ENCODE results near the gene HARS2. TPM values are rescaled to one million over a fixed set of nuclear protein-coding genes. Genes with fewer than 3 reads are reported as not detected.

The HARS2 gene
- total and polyA plus RNA-seq, 10 of the 15 experiments (the other 5 are each of a cell fraction or from before 2014, with no cell fraction given): 9.3 to 34.3 (median 24.8) TPM

- Histone ChIP-seq H2AFZ (ENCODE audit: control insufficient read depth, low read depth, low read length) (peak overlapping the region; percentile 79), H3K79me2 (ENCODE audit: control insufficient read depth, insufficient read depth, low read length) (no peaks in the 10 kb centered on the region), H3K4me3 (peak overlapping the region; percentile 66), H3K4me1 (ENCODE audit: control insufficient read depth, insufficient read depth, low read length) (no peaks in the 10 kb centered on the region), H3K27me3 (replicated peaks in 1 of 2; ENCODE audit: control insufficient read depth in 2 of 2, insufficient read depth in 2 of 2, low read length in 1 of 2) (no peaks in the 10 kb centered on the region), H3K36me3 (ENCODE audit: control insufficient read depth in 2 of 2, insufficient read depth in 2 of 2, low read length in 1 of 2) (peaks cover 3% of the 10 kb centered on the region in 2 experiments), H3K9me3 (replicated peaks; ENCODE audit: control insufficient read depth, insufficient read depth, low read length) (no peaks in the 10 kb centered on the region), H4K20me1 (ENCODE audit: control insufficient read depth, insufficient read depth) (no peaks in the 10 kb centered on the region), H3K27ac (ENCODE audit: control insufficient read depth, insufficient read depth) (peak overlapping the region; percentile 67), H3K9ac (ENCODE audit: control insufficient read depth, insufficient read depth, low read length) (peak overlapping the region; percentile 71), H3K4me2 (ENCODE audit: control insufficient read depth, insufficient read depth) (peak overlapping the region; percentile 68)
- ChIA-PET CTCF (interaction anchor here (0.5 to 3.4 kb wide), 17 partner anchors 10 to 532 kb away, joined by 3 to 33 read pairs (median 4); partner anchors contain the start of genes HARS1, HARS2, HBEGF and IK), SMC1A (ENCODE audit: uncharacterized antibody, unreplicated experiment) (interaction anchor here (0.6 to 2.9 kb wide), 21 partner anchors 8 to 534 kb away, joined by 3 to 16 read pairs (median 4); partner anchors contain the start of genes ANKHD1, HARS1, HARS2 and IK), RAD21 (ENCODE audit: unreplicated experiment) (interaction anchor here (0.6 to 2.6 kb wide), 15 partner anchors 8 to 467 kb away, joined by 3 to 18 read pairs (median 3); partner anchors contain the start of genes CD14, HARS1, HARS2 and IK), POLR2A (interaction anchor here (1.0 to 2.1 kb wide), 8 partner anchors 9 to 310 kb away, joined by 3 to 8 read pairs (median 6); partner anchors contain the start of genes ANKHD1, HARS1, HARS2 and IK)
- FAIRE-seq: peak; percentile 98
- DNase-seq (ENCODE audit: low read depth, low spot score): peak; percentile 99
- intact Hi-C loops (cut with micrococcal nuclease; ENCODE audit: unreplicated experiment): loop anchor here (1.0 to 10.0 kb wide), 4 partner anchors 20 to 904 kb away; partner anchors contain the start of genes APBB3, DIAPH1, HARS1 and HARS2
- in situ Hi-C loops (cut with MboI): no loop called here
- no TSS peak for BruUV-seq (replicated peaks)
- ATAC-seq: peak; percentile 93
- WGBS (ENCODE audit: insufficient coverage, insufficient replicate concordance, low lambda C conversion rate, missing lambda C conversion rate): 2% methylated on average over 27 of the region's 27 CpGs
- TF ChIP-seq RELA (IDR thresholded peaks at IDR 0.05; ENCODE audit: borderline replicate concordance, partially characterized antibody) (peak; percentile 85), SUPT20H (IDR thresholded peaks at IDR 0.05; ENCODE audit: borderline replicate concordance, control insufficient read depth, low read depth, low read length) (no peak), ATF2 (IDR thresholded peaks at IDR 0.05; ENCODE audit: low read length) (peak; percentile 97), PAX5 (IDR thresholded peaks at IDR 0.05; ENCODE audit: borderline replicate concordance, low read depth, low read length) (peak; percentile 40; the same call in 1 of the 2 replicates), TAF1 (IDR thresholded peaks at IDR 0.05; ENCODE audit: borderline replicate concordance, low read depth, low read length) (no peak), ZNF274 (IDR thresholded peaks at IDR 0.05; ENCODE audit: insufficient read depth, insufficient read length) (no peak), NKRF (conservative IDR thresholded peaks at IDR 0.05) (peak; percentile 85), RAD21 (IDR thresholded peaks at IDR 0.05; ENCODE audit: insufficient read depth, low read depth, low read length) (no peak), MYB (IDR thresholded peaks at IDR 0.05; ENCODE audit: borderline replicate concordance, low read depth, low read length) (no peak), YY1 (IDR thresholded peaks at IDR 0.05; ENCODE audit: low read depth, low read length) (peak; percentile 84), HDGF (IDR thresholded peaks at IDR 0.05) (no peak), RB1 (IDR thresholded peaks at IDR 0.05; ENCODE audit: borderline replicate concordance) (peak; percentile 96), SUZ12 (IDR thresholded peaks at IDR 0.05; ENCODE audit: unreplicated experiment) (no peak), MAX (IDR thresholded peaks at IDR 0.05; ENCODE audit: low read depth, low read length) (peak; percentile 24; the same call in 1 of the 2 replicates), SP1 (IDR thresholded peaks at IDR 0.05; ENCODE audit: low read depth, low read length) (no peak), ZNF217 (IDR thresholded peaks at IDR 0.05) (0 out of 2 replicates have a peak, but pooled peaks have one; percentile 72), E2F8 (IDR thresholded peaks at IDR 0.05; ENCODE audit: low read depth, partially characterized antibody) (peak; percentile 28)
These were observed 19.8 kb downstream of the HARS2 start for GRCh38 chr5:140710899-140711552.

Data from GM12878 (cell line).